Stimulated activated naive CD8-positive, alpha-beta T cell treated with anti-CD3 and anti-CD28 coated beads, Interleukin-15, Interleukin-2, amounts not matched to agents 100 U/mL and 50 U/mL, for 24 hours (primary cell): ENCODE measurements around the gene OS9.

ENCODE experiments used
- ATAC-seq: fragments of 150-1000 bp; cut with Tn5 transposase; one replicate; pipeline ENCODE4 v1.10.0; 2021
- DNase-seq: peaks from one replicate; pipeline ENCODE4 v3.0.0; 2021

OS9 gene

GRCh38 chr12:57735952-57736740 lies 42.2 kb downstream of the OS9 start:
- ATAC-seq (no peak), DNase-seq (no peak)

GRCh38 chr12:57736741-57737466 lies 43.0 kb downstream of the OS9 start:
- ATAC-seq, result no peak
- no peak for DNase-seq

GRCh38 chr12:57737467-57738460 lies 43.8 kb downstream of the OS9 start:
- DNase-seq (no peak), ATAC-seq (no peak)

GRCh38 chr12:57738661-57739237 lies 44.8 kb downstream of the OS9 start, which contains the start of gene AGAP2:
Gene AGAP2 (minus strand): TSS chr12:57738742. CDS start chr12:57738246, 496 bp downstream.
- DNase-seq, result no peak
- no peak for ATAC-seq

- DNase-seq (no peak), ATAC-seq (no peak)
These were observed 45.5 kb downstream of the OS9 start for GRCh38 chr12:57739387-57739786.

- DNase-seq, result no peak
These were observed 46.1 kb downstream of the OS9 start for GRCh38 chr12:57739914-57740538.

GRCh38 chr12:57740656-57741412 lies 46.9 kb downstream of the OS9 start:
- ATAC-seq (peak; percentile 67), DNase-seq (peak; percentile 76)

More at GRCh38 chr12:57739914-57740538, 46.1 kb downstream of the OS9 start:
- ATAC-seq, result no peak

DNA sequence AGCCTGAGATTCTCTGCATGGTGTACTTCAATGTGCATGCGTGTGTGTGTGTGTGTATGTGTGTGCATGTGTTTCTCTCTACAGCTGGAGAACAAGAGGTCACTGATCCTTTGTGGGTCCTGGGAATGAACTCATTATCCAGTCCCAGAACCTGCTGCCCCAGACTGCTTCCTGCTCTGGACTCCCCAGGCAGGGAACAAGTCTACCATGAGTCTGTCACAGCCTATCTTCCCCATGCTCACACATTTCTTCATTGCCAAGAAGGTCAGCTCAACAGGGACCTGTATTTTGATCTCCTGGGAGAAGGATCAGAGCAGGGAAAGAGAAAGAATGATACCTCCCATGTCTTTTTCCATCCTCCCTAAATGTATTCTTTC lies 47.5 kb downstream of the OS9 start:
- DNase-seq (no peak), ATAC-seq (no peak)

DNA sequence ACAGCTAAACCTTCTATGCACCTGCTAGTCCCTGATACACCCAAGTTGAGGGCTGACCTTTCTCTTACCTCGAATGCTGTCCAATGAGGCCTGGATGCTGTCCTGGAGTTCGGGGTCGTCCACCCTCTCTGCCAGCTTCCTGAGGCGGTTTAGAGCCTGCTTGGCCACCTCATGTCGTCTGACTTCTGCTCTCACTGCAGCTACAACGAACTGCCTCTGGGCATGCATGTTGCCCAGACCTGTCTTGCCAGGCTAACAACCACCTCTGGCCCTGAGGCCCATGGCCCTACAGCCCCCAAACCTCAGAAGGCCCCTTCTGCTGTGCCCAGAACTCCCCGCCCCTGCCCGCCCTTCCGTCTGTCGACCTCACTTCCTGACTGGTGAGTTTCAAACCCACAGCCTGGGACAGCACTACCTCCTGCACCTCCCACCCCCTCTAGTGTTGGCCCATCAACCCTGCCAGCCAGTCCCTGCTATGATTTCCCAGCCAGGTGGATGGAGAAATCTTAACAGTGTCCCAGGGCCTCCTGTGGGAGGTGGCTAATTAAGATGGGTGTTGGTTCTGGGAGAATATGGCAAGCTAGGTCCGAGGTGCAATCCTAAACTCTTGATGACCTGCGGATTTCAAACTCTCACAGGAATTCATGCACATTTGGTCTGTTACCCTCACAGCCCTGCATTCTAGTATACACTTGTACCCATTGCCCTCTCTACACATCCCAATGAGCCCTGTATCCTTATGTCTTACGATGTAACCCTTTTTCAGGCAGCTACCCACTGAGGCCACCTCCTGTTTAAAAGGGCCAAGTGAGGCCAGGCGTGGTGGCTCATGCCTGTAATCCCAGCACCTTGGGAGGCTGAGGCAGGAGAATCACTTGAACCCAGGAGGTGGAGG lies 48.2 kb downstream of the OS9 start:
- ATAC-seq (peak; percentile 75), DNase-seq (peak; percentile 82)

DNA sequence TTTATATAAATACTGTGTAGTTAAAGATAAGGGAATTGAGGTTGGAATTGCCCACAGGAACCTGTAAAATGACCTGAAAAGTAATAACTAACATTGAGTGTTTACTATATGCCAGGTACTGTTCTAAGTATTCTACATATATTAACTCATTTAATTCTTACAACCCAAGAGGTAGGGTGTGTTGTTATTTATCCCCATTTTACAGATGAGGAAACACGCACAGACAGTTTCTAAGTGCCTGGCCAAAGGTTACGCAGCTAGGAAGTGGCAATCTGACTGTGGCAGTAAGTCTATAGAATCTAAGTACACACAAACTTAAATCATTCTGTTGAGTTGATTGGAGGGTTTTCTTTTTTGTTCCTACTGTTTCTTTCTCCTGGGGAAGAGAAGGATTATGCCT lies 49.8 kb downstream of the OS9 start:
- ATAC-seq (no peak), DNase-seq (no peak)

DNA sequence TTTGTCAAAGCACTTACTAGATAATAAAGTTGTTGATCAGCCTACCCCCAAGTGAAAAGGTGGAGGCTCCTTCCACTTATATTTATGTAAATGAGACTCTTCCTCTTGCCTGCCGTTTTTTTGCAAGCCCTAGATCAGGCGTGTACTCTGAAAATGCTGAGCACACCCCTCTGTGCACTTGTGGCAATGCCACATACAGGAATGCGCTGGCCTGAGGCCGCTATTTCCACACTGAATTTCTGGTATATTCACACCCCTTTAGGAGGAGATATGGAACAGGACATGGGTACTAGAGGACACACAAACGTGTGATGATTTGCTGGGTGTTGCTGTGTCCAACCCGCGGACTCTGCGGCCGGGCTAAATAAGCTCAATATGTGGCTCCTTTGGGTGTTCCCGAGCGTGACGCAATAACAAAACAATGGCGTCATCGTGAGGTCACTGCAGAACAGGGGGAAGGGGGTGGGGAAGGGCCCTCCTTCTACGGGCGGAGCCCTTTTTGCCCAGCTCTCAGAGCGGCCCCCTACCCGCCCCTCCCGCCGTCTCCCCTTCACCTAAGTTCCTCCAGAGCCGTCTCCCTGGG lies 50.4 kb downstream of the OS9 start:
- ATAC-seq (peak; percentile 36), DNase-seq (peak; percentile 81)

DNA sequence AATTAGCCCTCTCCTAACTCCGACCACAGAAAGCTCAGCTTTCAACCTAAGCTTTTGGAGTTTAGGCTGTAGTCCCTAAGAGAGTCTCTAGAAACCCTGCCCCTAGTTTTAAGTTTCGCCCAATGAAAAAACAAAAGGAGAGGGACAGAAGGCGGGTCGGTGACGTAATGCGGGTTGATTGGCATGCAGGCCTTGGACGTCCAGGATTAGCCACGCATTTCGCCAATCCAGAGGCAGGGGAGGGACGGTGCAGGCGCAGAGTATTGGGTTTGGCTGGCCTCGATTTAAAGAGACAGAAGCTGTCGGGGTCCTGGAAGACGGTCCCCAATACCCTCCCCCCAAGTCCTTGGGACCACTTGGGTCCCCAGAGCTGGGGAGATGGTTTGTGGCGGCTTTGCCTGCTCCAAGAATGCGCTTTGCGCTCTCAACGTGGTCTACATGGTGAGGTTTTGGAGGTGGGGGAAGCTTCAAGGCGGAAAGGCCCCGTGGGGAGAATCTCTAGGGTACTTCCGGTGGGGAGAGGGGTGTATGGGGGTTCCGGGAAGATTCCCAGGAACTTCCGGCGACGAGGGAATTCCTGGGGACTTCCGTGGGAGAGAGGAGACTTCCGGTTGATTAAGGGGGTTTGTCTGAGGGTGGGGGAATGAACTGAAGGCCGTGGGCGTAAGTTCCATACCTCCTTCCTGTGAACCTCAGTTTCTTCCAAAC lies 51.0 kb downstream of the OS9 start, which contains the start of gene TSPAN31:
TSS of gene TSPAN31 (plus strand) at position 263 of the 708 bp plus-strand sequence. CDS start at position 379, 116 bp downstream.
- DNase-seq (peak; percentile 93), ATAC-seq (peak; percentile 84)

DNA sequence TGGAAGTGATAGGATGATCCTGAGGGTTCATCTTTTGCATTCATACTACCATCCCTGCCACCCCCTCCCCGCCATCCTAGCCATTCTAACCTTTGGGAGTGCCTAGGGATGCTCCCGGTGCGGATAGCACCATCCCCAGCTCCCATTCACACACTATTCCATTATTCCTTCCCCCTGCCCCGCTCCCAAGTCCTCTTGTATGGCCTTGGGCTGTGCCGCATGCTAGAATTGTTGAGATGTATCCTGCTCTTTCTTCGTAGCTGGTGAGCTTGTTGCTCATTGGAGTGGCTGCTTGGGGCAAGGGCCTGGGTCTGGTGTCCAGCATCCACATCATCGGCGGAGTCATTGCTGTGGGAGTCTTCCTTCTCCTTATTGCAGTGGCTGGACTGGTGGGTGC lies 51.6 kb downstream of the OS9 start:
- DNase-seq (no peak), ATAC-seq (no peak)

DNA sequence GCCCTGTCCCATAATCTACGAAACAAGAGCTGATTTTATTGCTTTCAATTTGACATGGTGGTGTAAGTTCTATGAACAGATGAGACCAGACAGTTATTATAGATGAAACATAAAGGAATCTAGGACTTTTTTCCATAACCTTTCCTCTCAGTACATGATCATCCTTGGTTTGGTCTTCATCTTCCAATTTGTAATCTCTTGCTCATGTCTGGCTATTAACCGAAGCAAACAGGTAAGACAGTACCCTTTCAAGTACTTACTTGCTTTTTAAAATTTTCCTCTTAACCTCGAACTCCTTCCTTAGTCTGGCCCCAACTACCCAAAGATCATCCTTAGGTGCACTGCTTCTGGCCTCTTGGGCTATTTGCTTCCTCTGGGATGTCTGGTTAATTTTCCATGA lies 52.1 kb downstream of the OS9 start:
- ATAC-seq (no peak), DNase-seq (no peak)

DNA sequence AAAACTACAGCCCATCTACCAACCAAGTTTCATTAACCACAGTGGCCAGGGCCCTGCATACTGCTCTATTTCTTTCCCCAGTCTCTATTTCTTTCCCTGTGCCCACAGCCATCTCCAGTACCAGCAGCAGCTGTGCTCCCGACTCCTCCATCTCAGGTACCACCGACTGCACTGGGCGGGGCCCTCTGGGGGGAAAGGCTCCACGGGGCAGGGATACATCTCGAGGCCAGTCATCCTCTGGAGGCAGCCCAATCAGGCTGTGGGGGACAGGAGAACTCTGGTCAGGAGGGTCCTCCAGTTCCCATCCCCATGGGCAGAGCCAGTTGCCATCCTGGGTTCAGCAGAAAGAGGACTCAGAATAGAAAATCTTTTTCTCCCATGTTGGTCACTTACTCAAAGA lies 55.1 kb downstream of the OS9 start:
- no peak for ATAC-seq
- DNase-seq, result no peak

- ATAC-seq (no peak), DNase-seq (no peak)
These were observed 56.9 kb downstream of the OS9 start for GRCh38 chr12:57750561-57751431.

- ATAC-seq, result no peak
- no peak for DNase-seq
These were observed 57.5 kb downstream of the OS9 start for GRCh38 chr12:57751432-57751787.
